Spinal cord (tissue), 10 donors: ENCODE results near the gene RSPO1. TPM values are rescaled to one million over a fixed set of nuclear protein-coding genes. Genes with fewer than 3 reads are reported as not detected.
"Not testable (repeated sequence)": the region's sequence is repeated elsewhere in the genome, so short reads cannot be mapped to it uniquely, and the experiment has no call there.

ENCODE experiments used
- DNase-seq, 6 donors: peaks; one replicate each; pipeline versions ENCODE4 v3.0.0 to v3.0.0-alpha.2; 2013 to 2015; ENCODE audit warnings: low spot score in 6 of 6, low read depth in 4 of 6
- H3K27ac ChIP-seq: one replicate; pipeline ENCODE4 v1.5.1; 2013; ENCODE audit warnings: low read depth, low read length, control low read depth
- H3K27me3 ChIP-seq: one replicate; pipeline ENCODE4 v1.6.1; 2013; ENCODE audit warnings: low read length; ENCODE audit not compliant: control insufficient read depth, insufficient read depth
- H3K36me3 ChIP-seq: one replicate; pipeline ENCODE4 v1.6.1; 2013; ENCODE audit warnings: low read length; ENCODE audit not compliant: control insufficient read depth, insufficient read depth
- H3K4me1 ChIP-seq: one replicate; pipeline ENCODE4 v1.6.1; 2013; ENCODE audit warnings: low read length; ENCODE audit not compliant: control insufficient read depth, insufficient read depth
- H3K4me3 ChIP-seq: one replicate; pipeline ENCODE4 v1.5.1; 2013; ENCODE audit warnings: low read depth, low read length, control low read depth
- H3K9me3 ChIP-seq: one replicate; pipeline ENCODE4 v1.6.1; 2013; ENCODE audit warnings: low read length; ENCODE audit not compliant: control insufficient read depth, insufficient read depth
- WGBS: methylation state at CpG from one replicate; pipeline ENCODE4 v1.1.5; 2013; ENCODE audit warnings: missing lambda C conversion rate; ENCODE audit not compliant: insufficient coverage; 5-methylcytosine and 5-hydroxymethylcytosine counted together
- polyA plus RNA-seq, 2 donors: library from polyadenylated mRNA; unstranded; fragments of 120-200 nt; gene quantifications; one replicate each; pipeline ENCODE4 v1.2.1, GENCODE V29; 2013; ENCODE audit not compliant: insufficient read length in 2 of 2
- total RNA-seq, 2 donors: library from RNA; depleted of rRNA in 1 of 2; stranded (reverse); fragments of 120-200 nt in 1 of 2; fragments of >200 nt in 1 of 2; gene quantifications; one replicate each; pipeline versions ENCODE4 v1.2.3 to v1.2.4, GENCODE V29; 2013 to 2014
- donor health status: healthy.

Gene RSPO1
- total and polyA plus RNA-seq, 4 donors, result 0.06 to 0.29 (median 0.27) TPM; not detected in 1

- H3K9me3 ChIP-seq, DNase-seq, H3K4me1 ChIP-seq, H3K4me3 ChIP-seq, H3K27me3 ChIP-seq, H3K27ac ChIP-seq: not testable (repeated sequence)
- H3K36me3 ChIP-seq, result peaks cover 46% of the 10 kb centered on the region
- 100% methylated on average over 2 of the region's 4 CpGs for WGBS
Observed at GRCh38 chr1:37584544-37584943, 50.1 kb downstream of the RSPO1 start.

- no peak for DNase-seq
- Histone ChIP-seq H3K27ac (no peak overlapping the region), H3K27me3 (no peaks in the 10 kb centered on the region), H3K9me3 (no peaks in the 10 kb centered on the region), H3K36me3 (peaks cover 51% of the 10 kb centered on the region), H3K4me1 (no peaks in the 10 kb centered on the region), H3K4me3 (no peak overlapping the region)
- WGBS, result 100% methylated on average over 2 of the region's 5 CpGs
Observed at GRCh38 chr1:37575692-37576091, 59.0 kb downstream of the RSPO1 start.

- Histone ChIP-seq H3K27ac (no peak overlapping the region), H3K4me1 (no peaks in the 10 kb centered on the region), H3K36me3 (peaks cover 49% of the 10 kb centered on the region), H3K9me3 (no peaks in the 10 kb centered on the region), H3K4me3 (no peak overlapping the region), H3K27me3 (no peaks in the 10 kb centered on the region)
- no peak for DNase-seq
- WGBS, result 88% methylated on average over 3 of the region's 7 CpGs
Observed at GRCh38 chr1:37574834-37575480, 59.7 kb downstream of the RSPO1 start.

- no peaks in the 10 kb centered on the region for H3K27me3 ChIP-seq
- no peaks in the 10 kb centered on the region for H3K9me3 ChIP-seq
- H3K4me3 ChIP-seq, result no peak overlapping the region
- peaks cover 45% of the 10 kb centered on the region for H3K36me3 ChIP-seq
- DNase-seq, result no peak
- no CpG with 5 or more reads among the region's 3 CpGs for WGBS
- H3K4me1 ChIP-seq, result no peaks in the 10 kb centered on the region
- H3K27ac ChIP-seq, result no peak overlapping the region
Observed at GRCh38 chr1:37570528-37571334, 64.0 kb downstream of the RSPO1 start.

GRCh38 chr1:37567023-37567422 is 67.7 kb downstream of the RSPO1 start:
- no peak overlapping the region for H3K4me3 ChIP-seq
- H3K9me3 ChIP-seq, result no peaks in the 10 kb centered on the region
- no peak overlapping the region for H3K27ac ChIP-seq
- H3K36me3 ChIP-seq, result peaks cover 44% of the 10 kb centered on the region
- DNase-seq, result no peak
- 79% methylated on average over 3 of the region's 3 CpGs for WGBS
- H3K27me3 ChIP-seq, result no peaks in the 10 kb centered on the region
- no peaks in the 10 kb centered on the region for H3K4me1 ChIP-seq

GRCh38 chr1:37564892-37565291 is 69.8 kb downstream of the RSPO1 start:
- Histone ChIP-seq H3K36me3 (peaks cover 42% of the 10 kb centered on the region), H3K9me3 (no peaks in the 10 kb centered on the region)
- DNase-seq, result peak in 1 of 6 donors; percentile 69

GRCh38 chr1:37562984-37563383 is 71.7 kb downstream of the RSPO1 start:
- Histone ChIP-seq H3K27ac (no peak overlapping the region), H3K27me3 (no peaks in the 10 kb centered on the region), H3K4me3 (no peak overlapping the region), H3K4me1 (no peaks in the 10 kb centered on the region), H3K36me3 (peaks cover 32% of the 10 kb centered on the region), H3K9me3 (no peaks in the 10 kb centered on the region)
- WGBS, result 100% methylated on average over 1 of the region's 1 CpG
- no peak for DNase-seq

More at GRCh38 chr1:37564892-37565291, 69.8 kb downstream of the RSPO1 start:
- Histone ChIP-seq H3K27ac (no peak overlapping the region), H3K27me3 (no peaks in the 10 kb centered on the region), H3K4me3 (no peak overlapping the region), H3K4me1 (no peaks in the 10 kb centered on the region)

Other genes starting within 250 kb of the RSPO1 start
- gene ZC3H12A, start 160.3 kb downstream of the RSPO1 start, total RNA-seq, result 1 to 10 TPM; 1.2 to 2.4 TPM
- 1 to 10 TPM in 1 of 2 donors, under 1 TPM in 1; 0.65 to 1.2 TPM for gene ZC3H12A, start 160.3 kb downstream of the RSPO1 start, polyA plus RNA-seq
- 10 to 100 TPM; 74.2 to 77.1 TPM for gene MEAF6, start 120.1 kb downstream of the RSPO1 start, total RNA-seq
- 100 to 1,000 TPM; 133 to 139 TPM for gene MEAF6, start 120.1 kb downstream of the RSPO1 start, polyA plus RNA-seq
- 10 to 100 TPM; 11.3 to 12.9 TPM for gene SNIP1, start 80.6 kb downstream of the RSPO1 start, total RNA-seq
- gene SNIP1, start 80.6 kb downstream of the RSPO1 start, polyA plus RNA-seq, result 10 to 100 TPM in 1 of 2 donors, 1 to 10 TPM in 1; 9.5 to 14.7 TPM
- gene DNALI1, start 78.0 kb downstream of the RSPO1 start, total RNA-seq, result 10 to 100 TPM in 1 of 2 donors, 1 to 10 TPM in 1; 4.7 to 56.0 TPM
- 10 to 100 TPM; 47.5 to 59.7 TPM for gene DNALI1, start 78.0 kb downstream of the RSPO1 start, polyA plus RNA-seq
- 10 to 100 TPM; 41.7 to 67.6 TPM for gene GNL2, start 39.0 kb downstream of the RSPO1 start, total RNA-seq
- 10 to 100 TPM; 37.3 to 44.8 TPM for gene GNL2, start 39.0 kb downstream of the RSPO1 start, polyA plus RNA-seq
- 1 to 10 TPM; 2.2 to 2.5 TPM for gene CDCA8, start 57.6 kb upstream of the RSPO1 start, total RNA-seq
- 1 to 10 TPM; 7.9 to 8.1 TPM for gene CDCA8, start 57.6 kb upstream of the RSPO1 start, polyA plus RNA-seq
- 1 to 10 TPM; 4.8 to 9.6 TPM for gene EPHA10, start 130.2 kb upstream of the RSPO1 start, total RNA-seq
- gene EPHA10, start 130.2 kb upstream of the RSPO1 start, polyA plus RNA-seq, result 10 to 100 TPM; 12.6 to 21.9 TPM
- gene MANEAL, start 159.0 kb upstream of the RSPO1 start, total RNA-seq, result 10 to 100 TPM; 15.0 to 30.8 TPM
- gene MANEAL, start 159.0 kb upstream of the RSPO1 start, polyA plus RNA-seq, result 10 to 100 TPM; 50.9 to 53.7 TPM
- gene C1orf122, start 172.9 kb upstream of the RSPO1 start, total RNA-seq, result 10 to 100 TPM; 19.5 to 72.6 TPM
- gene C1orf122, start 172.9 kb upstream of the RSPO1 start, polyA plus RNA-seq, result 100 to 1,000 TPM; 107 to 110 TPM
- 10 to 100 TPM; 11.6 TPM for gene YRDC, start 173.3 kb upstream of the RSPO1 start, total RNA-seq
- gene YRDC, start 173.3 kb upstream of the RSPO1 start, polyA plus RNA-seq, result 10 to 100 TPM; 17.0 TPM
- 1 to 10 TPM; 3.1 to 4.3 TPM for gene MTF1, start 224.7 kb upstream of the RSPO1 start, total RNA-seq
- 1 to 10 TPM; 7.6 to 8.6 TPM for gene MTF1, start 224.7 kb upstream of the RSPO1 start, polyA plus RNA-seq